Osteocyte (in vitro differentiated cells): ENCODE results near the gene MRPL22. TPM values are rescaled to one million over a fixed set of nuclear protein-coding genes. Genes with fewer than 3 reads are reported as not detected.

Experiments used
- DNase-seq: peaks from one replicate; pipeline ENCODE4 v3.0.0; 2021; ENCODE audit warnings: mixed read lengths; ENCODE audit not compliant: unreplicated experiment; ENCODE audit errors: extremely low spot score
- H3K27ac Mint-ChIP-seq: one replicate; pipeline ENCODE4 v1.8.0; 2021; ENCODE audit warnings: mild to moderate bottlenecking, mixed read lengths; ENCODE audit not compliant: unreplicated experiment
- H3K27me3 Mint-ChIP-seq: one replicate; pipeline ENCODE4 v1.8.0; 2021; ENCODE audit warnings: mixed read lengths; ENCODE audit not compliant: unreplicated experiment
- H3K36me3 Mint-ChIP-seq: one replicate; pipeline ENCODE4 v1.8.0; 2021; ENCODE audit warnings: mixed read lengths; ENCODE audit not compliant: unreplicated experiment
- H3K4me1 Mint-ChIP-seq: one replicate; pipeline ENCODE4 v1.8.0; 2021; ENCODE audit warnings: mixed read lengths; ENCODE audit not compliant: unreplicated experiment
- H3K4me3 Mint-ChIP-seq: one replicate; pipeline ENCODE4 v1.8.0; 2021; ENCODE audit warnings: mild to moderate bottlenecking, moderate library complexity, mixed read lengths; ENCODE audit not compliant: unreplicated experiment
- H3K9me3 Mint-ChIP-seq: one replicate; pipeline ENCODE4 v1.8.0; 2021; ENCODE audit warnings: mixed read lengths; ENCODE audit not compliant: unreplicated experiment
- CTCF ChIP-seq: fragments of 200-600 bp; sonication (generic); IDR thresholded peaks from 2 replicates; pipeline ENCODE4 v1.5.0; 2021; ENCODE audit warnings: antibody characterized with exemption, mild to moderate bottlenecking, moderate library complexity
- total RNA-seq: library from RNA; stranded (reverse); gene quantifications from 2 replicates; pipeline ENCODE4 v1.2.1, GENCODE V29; 2021

The MRPL22 gene
- total RNA-seq, 1 donor from 2014 or later, result 39.1 TPM

GRCh38 chr5:154948313-154948712, 7.4 kb downstream of the MRPL22 start:
- Mint-ChIP-seq H3K36me3 (peaks cover 12% of the 10 kb centered on the region), H3K27ac (no peak overlapping the region), H3K4me1 (no peaks in the 10 kb centered on the region), H3K27me3 (no peaks in the 10 kb centered on the region), H3K9me3 (no peaks in the 10 kb centered on the region), H3K4me3 (no peak overlapping the region)
- no peak for TF ChIP-seq CTCF
- no peak for DNase-seq

GRCh38 chr5:154949781-154950180, 8.9 kb downstream of the MRPL22 start:
- DNase-seq, result no peak
- no peak overlapping the region for H3K4me3 Mint-ChIP-seq
- H3K27ac Mint-ChIP-seq, result no peak overlapping the region

GRCh38 chr5:154956712-154957111, 15.8 kb downstream of the MRPL22 start:
- peaks cover 32% of the 10 kb centered on the region for H3K36me3 Mint-ChIP-seq
- no peaks in the 10 kb centered on the region for H3K27me3 Mint-ChIP-seq

More at GRCh38 chr5:154949781-154950180, 8.9 kb downstream of the MRPL22 start:
- Mint-ChIP-seq H3K4me1 (no peaks in the 10 kb centered on the region), H3K36me3 (peaks cover 16% of the 10 kb centered on the region), H3K27me3 (no peaks in the 10 kb centered on the region), H3K9me3 (no peaks in the 10 kb centered on the region)
- no peak for TF ChIP-seq CTCF

GRCh38 chr5:154962494-154962893, 21.6 kb downstream of the MRPL22 start:
- no peak for DNase-seq
- Mint-ChIP-seq H3K4me3 (no peak overlapping the region), H3K4me1 (no peaks in the 10 kb centered on the region), H3K27ac (no peak overlapping the region), H3K36me3 (peaks cover 35% of the 10 kb centered on the region), H3K27me3 (no peaks in the 10 kb centered on the region), H3K9me3 (no peaks in the 10 kb centered on the region)
- no peak for TF ChIP-seq CTCF

More at GRCh38 chr5:154956712-154957111, 15.8 kb downstream of the MRPL22 start:
- Mint-ChIP-seq H3K27ac (no peak overlapping the region), H3K4me1 (no peaks in the 10 kb centered on the region), H3K9me3 (no peaks in the 10 kb centered on the region), H3K4me3 (no peak overlapping the region)
- DNase-seq, result no peak
- TF ChIP-seq CTCF, result no peak

- no peaks in the 10 kb centered on the region for H3K9me3 Mint-ChIP-seq
- no peak overlapping the region for H3K4me3 Mint-ChIP-seq
- peaks cover 23% of the 10 kb centered on the region for H3K36me3 Mint-ChIP-seq
- no peak for TF ChIP-seq CTCF
- DNase-seq, result no peak
- no peaks in the 10 kb centered on the region for H3K4me1 Mint-ChIP-seq
- H3K27ac Mint-ChIP-seq, result no peak overlapping the region
- H3K27me3 Mint-ChIP-seq, result no peaks in the 10 kb centered on the region
Observed at GRCh38 chr5:154966081-154966841, 25.4 kb downstream of the MRPL22 start.
